Brain microvascular endothelial cell (primary cell): ENCODE results near the gene FBXL19.

Experiments
- DNase-seq: peaks from one replicate; pipeline ENCODE4 v3.0.0-alpha.2; 2020
- H3K27ac ChIP-seq: fragments of 250-450 bp; sonication (Bioruptor Pico); 2 replicates; pipeline ENCODE4 v1.5.1; 2020; ENCODE audit warnings: mild to moderate bottlenecking, moderate library complexity
- H3K27me3 ChIP-seq: fragments of 250-450 bp; sonication (Bioruptor Pico); replicated peaks from 2 replicates; pipeline ENCODE4 v1.5.1; 2020; ENCODE audit warnings: mild to moderate bottlenecking
- H3K36me3 ChIP-seq: fragments of 250-450 bp; sonication (Bioruptor Pico); replicated peaks from 2 replicates; pipeline ENCODE4 v1.5.1; 2020; ENCODE audit warnings: mild to moderate bottlenecking
- H3K4me3 ChIP-seq: 2 replicates; pipeline ENCODE4 v1.5.1; 2011; ENCODE audit warnings: low read depth, mild to moderate bottlenecking, control low read depth, low read length, moderate library complexity
- in situ Hi-C: cut with HindIII; loops from 2 replicates; pipeline ENCODE4 v1.10.0; 2017; ENCODE audit warnings: low sequenced_read_pairs, low pct_ligation_motif_present
- TF ChIP-seq, protein P1 (sequence below): IDR thresholded peaks from 2 replicates; pipeline ENCODE4 v1.5.1; 2011; ENCODE audit warnings: low read depth, mild to moderate bottlenecking, moderate library complexity, low read length, control low read depth, inconsistent platforms; ENCODE audit errors: missing control alignments

The FBXL19 gene

DNA sequence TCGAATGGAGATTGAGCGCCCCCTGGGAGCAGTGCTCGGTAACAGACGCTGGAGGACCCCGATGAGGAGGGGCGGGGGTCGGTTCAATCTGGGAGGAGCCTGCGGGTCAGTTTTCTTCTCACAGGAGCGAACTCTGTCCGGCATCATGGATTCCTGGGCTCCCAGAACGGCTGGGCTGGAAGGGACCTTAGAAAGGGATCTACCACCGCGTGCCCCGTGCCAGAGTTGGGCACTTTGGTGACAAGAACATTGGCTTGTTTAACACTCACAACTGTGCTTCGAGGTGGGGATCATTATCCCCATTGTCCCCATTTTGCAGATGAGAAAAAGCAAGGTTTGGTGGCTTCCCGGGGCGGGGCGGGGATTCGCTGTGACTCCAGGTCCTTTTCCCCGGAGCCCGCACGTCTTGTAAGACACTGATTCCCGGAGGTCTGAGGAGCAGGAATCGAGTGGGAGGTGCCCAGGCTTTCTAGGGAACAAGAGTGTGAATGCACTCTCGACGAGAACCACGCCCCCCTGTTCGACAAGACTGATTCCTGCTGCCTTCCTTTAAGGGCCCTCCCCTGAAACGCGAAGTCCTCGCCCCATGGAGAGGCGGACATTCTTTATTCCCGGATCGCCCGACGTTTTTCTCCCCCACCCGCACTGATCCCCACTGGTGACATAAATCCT, 1.5 kb upstream of the FBXL19 start:
- Histone ChIP-seq H3K27ac (peak overlapping the region; percentile 44), H3K4me3 (peak overlapping the region; percentile 68), H3K27me3 (no peaks in the 10 kb centered on the region), H3K36me3 (no peaks in the 10 kb centered on the region)
- in situ Hi-C loops, result no loop called here
- DNase-seq, result peak; percentile 90
- TF ChIP-seq, protein P1, sequence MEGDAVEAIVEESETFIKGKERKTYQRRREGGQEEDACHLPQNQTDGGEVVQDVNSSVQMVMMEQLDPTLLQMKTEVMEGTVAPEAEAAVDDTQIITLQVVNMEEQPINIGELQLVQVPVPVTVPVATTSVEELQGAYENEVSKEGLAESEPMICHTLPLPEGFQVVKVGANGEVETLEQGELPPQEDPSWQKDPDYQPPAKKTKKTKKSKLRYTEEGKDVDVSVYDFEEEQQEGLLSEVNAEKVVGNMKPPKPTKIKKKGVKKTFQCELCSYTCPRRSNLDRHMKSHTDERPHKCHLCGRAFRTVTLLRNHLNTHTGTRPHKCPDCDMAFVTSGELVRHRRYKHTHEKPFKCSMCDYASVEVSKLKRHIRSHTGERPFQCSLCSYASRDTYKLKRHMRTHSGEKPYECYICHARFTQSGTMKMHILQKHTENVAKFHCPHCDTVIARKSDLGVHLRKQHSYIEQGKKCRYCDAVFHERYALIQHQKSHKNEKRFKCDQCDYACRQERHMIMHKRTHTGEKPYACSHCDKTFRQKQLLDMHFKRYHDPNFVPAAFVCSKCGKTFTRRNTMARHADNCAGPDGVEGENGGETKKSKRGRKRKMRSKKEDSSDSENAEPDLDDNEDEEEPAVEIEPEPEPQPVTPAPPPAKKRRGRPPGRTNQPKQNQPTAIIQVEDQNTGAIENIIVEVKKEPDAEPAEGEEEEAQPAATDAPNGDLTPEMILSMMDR, result peak; percentile 94

DNA sequence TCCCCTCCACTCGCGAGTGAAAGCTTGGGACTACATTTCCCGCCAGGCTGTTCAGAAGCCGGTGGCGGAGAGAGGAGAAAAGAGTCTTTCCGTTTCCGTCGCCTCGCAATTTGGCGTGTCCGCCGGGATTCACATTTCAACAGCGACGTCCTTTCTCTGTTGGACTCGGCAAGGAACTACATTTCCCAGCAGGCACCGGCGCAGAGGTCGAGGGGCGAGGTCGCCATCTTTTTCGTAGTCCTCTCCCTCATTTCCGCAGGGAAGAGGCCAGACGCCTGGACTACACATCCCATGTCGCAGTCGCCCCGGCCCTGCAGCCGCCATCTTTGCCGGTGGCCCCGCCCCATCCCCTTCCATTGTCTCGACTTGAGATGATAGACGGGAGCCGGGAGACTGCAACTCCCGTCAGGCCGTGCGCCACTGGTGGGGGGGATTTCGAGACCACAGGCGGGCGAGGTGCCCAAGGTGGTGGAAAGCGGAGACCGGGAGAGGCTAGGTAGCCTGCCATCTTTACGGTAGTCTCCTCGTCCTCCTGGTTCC, 882 bp upstream of the FBXL19 start:
- Histone ChIP-seq H3K27ac (peak overlapping the region; percentile 97), H3K4me3 (peak overlapping the region; percentile 95), H3K27me3 (no peaks in the 10 kb centered on the region), H3K36me3 (peaks cover 2% of the 10 kb centered on the region)
- TF ChIP-seq, protein P1, result no peak
- DNase-seq, result peak; percentile 100
- in situ Hi-C loops, result no loop called here

DNA sequence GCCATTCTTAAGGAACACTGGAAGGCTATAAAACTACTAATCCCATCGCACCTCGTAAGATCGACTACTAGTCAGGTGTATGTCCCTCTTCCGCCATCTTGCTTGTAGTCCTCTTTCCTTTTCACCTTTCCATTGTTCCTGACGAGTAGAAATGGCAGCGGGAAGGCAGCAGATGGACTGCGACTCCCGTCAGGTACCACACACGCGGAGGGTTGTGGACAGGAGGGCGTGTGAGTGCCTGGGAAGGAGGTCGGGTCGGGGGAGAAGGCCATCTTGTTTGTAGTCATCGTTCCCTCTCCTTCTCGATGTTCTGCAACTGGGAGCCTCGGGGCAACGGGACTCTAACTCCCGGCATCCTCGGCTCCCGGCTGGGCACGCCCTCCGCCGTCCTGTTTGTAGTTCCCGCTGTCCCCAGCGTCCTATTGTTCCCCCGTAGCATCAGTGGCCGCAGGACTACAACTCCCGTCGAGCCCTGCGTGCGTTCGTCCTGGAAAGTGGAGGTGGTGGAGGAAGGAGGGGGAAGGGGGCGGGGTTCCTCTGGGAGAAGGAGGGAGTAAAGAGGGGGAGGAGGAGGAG, 324 bp upstream of the FBXL19 start:
- DNase-seq, result peak; percentile 99
- TF ChIP-seq, protein P1, result no peak
- Histone ChIP-seq H3K27ac (peak overlapping the region; percentile 97), H3K4me3 (peak overlapping the region; percentile 95), H3K27me3 (no peaks in the 10 kb centered on the region), H3K36me3 (peaks cover 3% of the 10 kb centered on the region)
- in situ Hi-C loops, result no loop called here

DNA sequence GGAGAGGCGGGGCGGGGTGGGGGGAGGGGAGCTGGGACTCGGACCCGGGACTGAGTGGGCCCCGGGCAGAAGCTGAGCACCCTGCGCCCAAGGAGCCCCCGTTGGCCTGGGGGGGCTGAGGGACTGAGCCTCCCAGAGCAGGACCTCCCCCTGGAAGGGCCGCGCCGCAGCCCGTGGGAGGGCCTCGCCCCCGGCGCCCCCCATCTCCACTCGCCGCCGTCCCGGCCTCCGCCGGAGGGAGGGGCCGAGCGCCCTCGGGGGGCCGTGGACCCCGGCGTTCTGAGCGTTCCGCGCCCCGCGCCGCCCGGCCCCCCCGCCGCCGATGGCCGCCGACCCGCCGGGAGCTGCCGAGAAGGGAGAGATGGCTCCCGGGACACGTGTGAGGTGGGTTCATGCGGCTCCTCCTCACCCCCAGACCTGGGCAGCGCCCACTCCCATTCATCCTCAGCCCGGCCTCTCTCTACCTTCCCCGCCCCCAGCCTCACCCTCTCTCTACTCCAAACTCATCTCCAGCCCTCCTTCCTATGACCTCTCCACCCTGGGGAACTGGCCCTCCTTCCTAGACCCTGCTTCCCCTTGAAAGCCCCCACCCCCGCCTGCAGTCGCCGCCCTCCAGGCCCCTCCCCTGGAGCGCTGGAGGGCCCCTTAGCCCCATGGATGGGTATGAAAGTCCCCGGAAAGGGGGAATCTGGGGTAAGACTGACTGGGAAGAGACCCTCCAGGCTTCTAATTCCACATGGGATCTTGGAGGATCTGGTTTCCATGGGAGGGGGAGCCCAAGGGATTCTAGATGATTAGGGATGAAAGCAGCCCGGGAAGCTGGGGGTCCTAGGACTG, 922 bp downstream of the FBXL19 start:
- DNase-seq, result no peak
- TF ChIP-seq, protein P1, result no peak
- Histone ChIP-seq H3K36me3 (peaks cover 6% of the 10 kb centered on the region), H3K27me3 (no peaks in the 10 kb centered on the region), H3K27ac (no peak overlapping the region), H3K4me3 (peak overlapping the region; percentile 72)
- in situ Hi-C loops, result no loop called here

DNA sequence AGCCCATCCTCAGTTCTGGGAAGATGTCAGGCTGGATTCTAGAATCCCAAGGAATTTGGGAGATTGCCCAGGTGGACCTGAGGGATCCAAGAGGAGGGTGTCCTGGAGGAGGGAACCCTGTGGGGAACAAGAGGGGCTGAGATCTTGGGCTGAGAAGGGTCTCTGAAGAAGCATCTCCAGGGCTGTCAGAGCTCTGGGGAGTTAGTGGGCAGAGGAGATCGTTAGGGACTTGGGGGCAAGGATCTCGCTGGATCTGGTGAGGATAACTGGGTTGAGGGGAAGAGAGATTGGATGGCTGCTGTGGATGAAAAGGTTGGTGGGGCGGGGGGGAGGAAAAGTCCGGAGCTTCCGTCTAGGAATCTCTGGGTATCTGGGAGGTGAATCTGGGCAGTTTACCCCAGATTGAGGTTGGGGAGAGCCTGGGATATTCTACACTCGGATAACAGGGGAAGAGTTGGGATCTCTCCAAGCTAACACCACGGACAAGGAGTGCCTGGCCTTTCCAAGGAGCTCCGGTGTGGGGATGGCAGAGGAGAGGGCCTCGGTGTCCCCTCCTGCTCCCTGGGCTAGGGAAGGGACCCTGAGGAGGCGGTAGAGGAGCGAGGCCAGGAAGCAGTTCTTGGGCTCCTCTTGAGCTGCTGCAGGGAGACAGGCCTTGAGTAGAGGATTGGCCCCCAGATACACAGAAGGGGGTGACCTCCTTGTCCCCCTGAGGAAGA, 1.7 kb downstream of the FBXL19 start:
- in situ Hi-C loops, result loop anchor here (25.0 kb wide), 1 partner anchor 537 kb away; the partner anchor contains the start of genes ARMC5 and TGFB1I1
- Histone ChIP-seq H3K36me3 (peaks cover 14% of the 10 kb centered on the region), H3K27ac (no peak overlapping the region), H3K4me3 (peak overlapping the region; percentile 72), H3K27me3 (no peaks in the 10 kb centered on the region)
- TF ChIP-seq, protein P1, result no peak
- DNase-seq, result no peak
